Measurements from ENCODE around the gene KNTC1.
"Not testable (repeated sequence)": the region's sequence is repeated elsewhere in the genome, so short reads cannot be mapped to it uniquely, and the experiment has no call there.

DNA sequence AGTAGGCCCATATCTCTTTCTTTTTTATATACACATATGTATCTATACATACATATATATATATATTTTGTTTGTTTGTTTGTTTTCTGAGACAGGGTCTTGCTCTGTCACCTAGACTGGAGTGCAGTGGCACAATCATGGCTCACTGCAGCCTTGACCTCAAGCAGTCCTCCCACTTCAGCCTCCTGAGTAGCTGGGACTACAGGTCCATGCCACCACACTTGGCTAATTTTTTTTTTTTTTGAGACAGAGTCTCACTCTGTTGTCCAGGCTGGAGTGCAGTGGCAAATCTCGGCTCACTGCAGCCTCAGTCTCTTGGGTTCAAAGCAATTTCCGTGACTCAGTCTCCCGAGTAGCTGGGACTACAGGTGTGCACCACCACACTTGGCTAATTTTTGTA, 39.2 kb upstream of the KNTC1 start:
- TF ChIP-seq POLR2A (IDR thresholded peaks at IDR 0.05): not testable (repeated sequence)
- TF ChIP-seq, protein P1, sequence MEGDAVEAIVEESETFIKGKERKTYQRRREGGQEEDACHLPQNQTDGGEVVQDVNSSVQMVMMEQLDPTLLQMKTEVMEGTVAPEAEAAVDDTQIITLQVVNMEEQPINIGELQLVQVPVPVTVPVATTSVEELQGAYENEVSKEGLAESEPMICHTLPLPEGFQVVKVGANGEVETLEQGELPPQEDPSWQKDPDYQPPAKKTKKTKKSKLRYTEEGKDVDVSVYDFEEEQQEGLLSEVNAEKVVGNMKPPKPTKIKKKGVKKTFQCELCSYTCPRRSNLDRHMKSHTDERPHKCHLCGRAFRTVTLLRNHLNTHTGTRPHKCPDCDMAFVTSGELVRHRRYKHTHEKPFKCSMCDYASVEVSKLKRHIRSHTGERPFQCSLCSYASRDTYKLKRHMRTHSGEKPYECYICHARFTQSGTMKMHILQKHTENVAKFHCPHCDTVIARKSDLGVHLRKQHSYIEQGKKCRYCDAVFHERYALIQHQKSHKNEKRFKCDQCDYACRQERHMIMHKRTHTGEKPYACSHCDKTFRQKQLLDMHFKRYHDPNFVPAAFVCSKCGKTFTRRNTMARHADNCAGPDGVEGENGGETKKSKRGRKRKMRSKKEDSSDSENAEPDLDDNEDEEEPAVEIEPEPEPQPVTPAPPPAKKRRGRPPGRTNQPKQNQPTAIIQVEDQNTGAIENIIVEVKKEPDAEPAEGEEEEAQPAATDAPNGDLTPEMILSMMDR (IDR thresholded peaks at IDR 0.05): not testable (repeated sequence)
